ENCODE data around the gene HSF5. TPM values are rescaled to one million over a fixed set of nuclear protein-coding genes. Genes with fewer than 3 reads are reported as not detected.
"Not testable (repeated sequence)": the region's sequence is repeated elsewhere in the genome, so short reads cannot be mapped to it uniquely, and the experiment has no call there.

The HSF5 gene
- total RNA-seq, 1 donor from 2014 or later: 0.05 TPM

DNA sequence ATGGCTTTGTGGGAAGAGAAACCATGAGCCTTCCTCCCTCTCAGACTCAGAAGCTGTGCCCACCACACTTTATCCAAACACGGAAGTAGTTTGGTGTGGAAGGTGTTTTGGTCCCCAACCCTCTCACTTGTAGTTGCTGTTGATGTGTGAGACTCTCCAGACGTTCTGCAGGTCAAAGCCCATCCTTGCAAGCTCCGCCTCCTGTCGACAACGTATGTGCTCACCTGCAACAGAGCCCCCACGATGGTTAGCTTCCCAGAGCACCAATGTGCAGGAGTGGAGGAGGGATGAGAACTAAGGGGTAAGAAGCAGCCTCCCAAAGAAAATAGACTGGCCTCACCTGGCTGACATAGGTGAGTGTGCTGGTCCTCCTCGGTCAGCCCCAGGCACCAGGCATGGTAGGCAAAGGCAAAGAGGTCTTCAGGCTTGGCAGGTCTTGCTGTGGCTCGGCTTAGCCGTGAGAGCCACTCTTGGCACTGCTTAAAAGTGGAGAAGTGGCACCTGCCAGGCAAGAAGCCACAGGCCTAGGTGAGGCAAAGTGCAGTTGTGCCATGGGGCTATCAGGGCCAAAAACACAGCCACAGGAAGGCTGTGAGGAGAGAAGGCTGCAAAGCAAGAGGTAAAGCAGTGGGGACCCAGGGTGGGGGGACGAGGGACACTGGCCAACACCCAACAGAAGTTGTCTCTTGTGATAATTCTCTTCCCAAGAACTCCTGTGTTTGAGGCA, 20.3 kb upstream of the HSF5 start:
- H3K27me3 Mint-ChIP-seq (ENCODE audit: low read depth): no peaks in the 10 kb centered on the region
- H3K4me3 Mint-ChIP-seq: no peak overlapping the region
- H3K4me1 Mint-ChIP-seq: peaks cover 13% of the 10 kb centered on the region
- H3K27ac Mint-ChIP-seq (ENCODE audit: unreplicated experiment): no peak overlapping the region
- TF ChIP-seq CTCF (conservative IDR thresholded peaks at IDR 0.05): no peak
- DNase-seq (ENCODE audit: low read depth, low spot score): no peak
- H3K9me3 Mint-ChIP-seq: no peaks in the 10 kb centered on the region
- peaks cover 19% of the 10 kb centered on the region for H3K36me3 Mint-ChIP-seq (ENCODE audit: low read depth)

GRCh38 chr17:58507123-58507634, 19.0 kb upstream of the HSF5 start:
- peaks cover 5% of the 10 kb centered on the region for H3K4me1 Mint-ChIP-seq
- DNase-seq (ENCODE audit: low read depth, low spot score): no peak
- H3K9me3 Mint-ChIP-seq: no peaks in the 10 kb centered on the region
- no peak overlapping the region for H3K4me3 Mint-ChIP-seq
- H3K36me3 Mint-ChIP-seq (ENCODE audit: low read depth): peaks cover 23% of the 10 kb centered on the region
- no peaks in the 10 kb centered on the region for H3K27me3 Mint-ChIP-seq (ENCODE audit: low read depth)
- TF ChIP-seq CTCF (conservative IDR thresholded peaks at IDR 0.05): no peak
- no peak overlapping the region for H3K27ac Mint-ChIP-seq (ENCODE audit: unreplicated experiment)

DNA sequence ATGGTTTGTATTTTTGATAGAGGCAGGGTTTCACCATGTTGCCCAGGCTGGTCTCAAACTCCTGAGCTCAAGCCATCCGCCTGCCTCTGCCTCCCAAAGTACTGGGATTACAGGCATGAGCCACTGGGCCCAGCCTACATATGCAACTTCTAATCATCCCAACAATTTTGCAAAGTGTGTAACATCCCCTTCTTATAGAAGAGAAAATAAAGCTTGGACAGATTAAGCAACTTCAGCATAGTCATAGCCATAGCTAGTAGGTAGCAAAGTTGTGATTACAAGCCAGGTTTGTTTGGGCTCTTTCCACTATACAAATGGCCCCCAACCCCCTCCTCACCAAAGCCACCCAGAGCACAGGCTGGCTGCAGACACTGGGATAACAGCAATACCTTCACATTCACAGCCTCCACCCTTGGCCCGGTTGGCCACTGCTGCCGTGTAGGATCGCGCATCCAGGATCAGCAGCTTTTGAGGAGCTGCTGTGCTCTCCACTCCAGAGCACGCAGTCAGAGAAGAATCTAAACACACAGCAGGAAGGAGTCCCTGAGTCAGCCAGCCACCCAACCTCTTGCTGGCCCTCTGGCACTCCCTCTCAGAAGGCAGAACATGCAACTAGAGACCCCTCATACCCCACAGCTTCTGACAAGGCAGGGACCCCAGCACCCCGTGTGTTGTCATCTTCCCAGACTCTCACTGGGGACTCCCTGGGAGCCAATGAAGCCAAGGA, 18.3 kb upstream of the HSF5 start:
- H3K27ac Mint-ChIP-seq (ENCODE audit: unreplicated experiment): no peak overlapping the region
- no peaks in the 10 kb centered on the region for H3K27me3 Mint-ChIP-seq (ENCODE audit: low read depth)
- peaks cover under 1% of the 10 kb centered on the region for H3K4me1 Mint-ChIP-seq
- no peak for TF ChIP-seq CTCF (conservative IDR thresholded peaks at IDR 0.05)
- no peaks in the 10 kb centered on the region for H3K9me3 Mint-ChIP-seq
- no peak overlapping the region for H3K4me3 Mint-ChIP-seq
- peaks cover 21% of the 10 kb centered on the region for H3K36me3 Mint-ChIP-seq (ENCODE audit: low read depth)
- DNase-seq (ENCODE audit: low read depth, low spot score): no peak

DNA sequence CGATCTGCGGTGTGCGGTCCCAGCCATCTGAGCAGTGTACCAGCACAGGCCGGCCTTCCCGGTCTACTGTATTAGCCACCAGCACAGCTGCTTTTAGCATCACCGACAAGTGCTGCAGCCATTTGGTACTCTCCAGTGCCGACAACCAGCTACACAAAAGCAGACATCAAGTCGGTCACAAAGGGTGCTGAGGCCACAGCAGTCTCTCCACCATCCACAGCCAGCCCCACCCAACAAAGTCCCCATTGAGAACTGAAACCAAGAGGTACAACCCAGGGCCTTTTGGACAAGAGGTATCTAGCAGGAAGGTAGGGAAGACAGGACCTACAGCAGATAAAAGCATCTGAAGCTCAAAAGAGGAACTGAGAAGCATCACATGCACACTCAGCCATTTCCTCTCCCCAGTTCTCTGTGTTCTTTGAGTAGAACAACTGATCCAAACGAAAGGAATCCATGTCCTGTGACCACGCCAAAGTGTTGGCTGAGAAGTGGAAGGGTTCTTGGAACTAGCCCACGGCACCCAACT, 16.7 kb upstream of the HSF5 start:
- DNase-seq (ENCODE audit: low read depth, low spot score): no peak
- Mint-ChIP-seq H3K4me3 (no peak overlapping the region), H3K4me1 (no peaks in the 10 kb centered on the region), H3K36me3 (ENCODE audit: low read depth) (peaks cover 8% of the 10 kb centered on the region), H3K27ac (ENCODE audit: unreplicated experiment) (no peak overlapping the region), H3K9me3 (no peaks in the 10 kb centered on the region), H3K27me3 (ENCODE audit: low read depth) (no peaks in the 10 kb centered on the region)
- no peak for TF ChIP-seq CTCF (conservative IDR thresholded peaks at IDR 0.05)

DNA sequence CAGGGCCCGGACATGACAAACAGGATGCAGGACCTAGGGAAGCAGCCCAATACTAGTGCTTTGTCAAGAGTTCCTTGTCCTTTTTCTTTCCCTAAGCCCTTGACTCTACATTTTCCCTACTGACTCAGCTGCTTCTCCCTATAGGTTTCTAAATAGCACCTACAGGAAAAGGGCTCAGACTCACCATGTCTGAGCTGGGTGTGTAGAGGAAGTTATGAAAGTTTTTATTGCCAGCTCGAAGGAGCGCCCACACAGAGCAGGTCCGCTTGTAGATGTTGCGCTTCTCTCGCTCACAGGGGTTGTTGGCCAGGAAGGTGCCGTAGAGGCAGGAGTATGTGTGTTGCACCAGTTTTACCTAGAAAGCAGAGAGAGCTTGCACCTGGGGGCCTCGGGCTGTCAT, 15.7 kb upstream of the HSF5 start:
- Mint-ChIP-seq H3K36me3 (ENCODE audit: low read depth) (peaks cover 8% of the 10 kb centered on the region), H3K9me3 (no peaks in the 10 kb centered on the region)

DNA sequence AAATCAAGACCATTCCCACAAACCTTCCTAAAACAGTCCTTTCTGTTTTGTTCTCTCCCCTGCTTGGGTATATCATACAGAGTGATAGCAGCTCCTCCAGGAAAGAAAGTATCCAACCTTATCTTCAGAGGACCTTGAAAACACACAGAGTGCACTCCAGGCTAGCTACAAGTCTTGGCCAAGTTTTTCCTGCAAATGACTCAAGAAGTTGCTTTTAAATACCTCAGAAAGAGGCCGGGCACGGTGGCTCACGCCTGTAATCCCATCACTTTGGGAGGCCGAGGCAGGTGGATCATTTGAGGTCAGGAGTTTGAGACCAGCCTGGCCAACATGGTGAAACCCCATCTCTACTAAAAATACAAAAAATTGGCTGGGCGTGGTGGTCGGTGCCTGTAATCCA, 14.9 kb upstream of the HSF5 start:
- H3K4me3 Mint-ChIP-seq; H3K4me1 Mint-ChIP-seq; DNase-seq (ENCODE audit: low read depth, low spot score); H3K27me3 Mint-ChIP-seq (ENCODE audit: low read depth); H3K9me3 Mint-ChIP-seq: not testable (repeated sequence)
- H3K27ac Mint-ChIP-seq (ENCODE audit: unreplicated experiment): peak overlapping the region; percentile 86
- H3K36me3 Mint-ChIP-seq (ENCODE audit: low read depth): peaks cover 12% of the 10 kb centered on the region

More for the DNA sequence above, 15.7 kb upstream of the HSF5 start:
- Mint-ChIP-seq H3K4me1 (no peaks in the 10 kb centered on the region), H3K4me3 (no peak overlapping the region), H3K27me3 (ENCODE audit: low read depth) (no peaks in the 10 kb centered on the region), H3K27ac (ENCODE audit: unreplicated experiment) (no peak overlapping the region)
- no peak for TF ChIP-seq CTCF (conservative IDR thresholded peaks at IDR 0.05)
- no peak for DNase-seq (ENCODE audit: low read depth, low spot score)

Data from neural crest cell (in vitro differentiated cells).